Measurements from ENCODE around the gene MOGAT2. TPM values are rescaled to one million over a fixed set of nuclear protein-coding genes. Genes with fewer than 3 reads are reported as not detected.

MOGAT2 gene
- total RNA-seq, 1 donor from 2014 or later = 0.32 TPM

- DNase-seq (ENCODE audit: low spot score) = no peak
Measured at GRCh38 chr11:75776546-75776945, 58.9 kb downstream of the MOGAT2 start.

- no peak for DNase-seq (ENCODE audit: low spot score)
Measured at GRCh38 chr11:75777461-75778110, 59.9 kb downstream of the MOGAT2 start.

GRCh38 chr11:75778962-75779361 is 61.3 kb downstream of the MOGAT2 start:
- no peak for DNase-seq (ENCODE audit: low spot score)

GRCh38 chr11:75779960-75780359 is 62.3 kb downstream of the MOGAT2 start:
- DNase-seq (ENCODE audit: low spot score) = no peak

GRCh38 chr11:75780888-75781287 is 63.2 kb downstream of the MOGAT2 start:
- DNase-seq (ENCODE audit: low spot score) = no peak

GRCh38 chr11:75781296-75781695 is 63.7 kb downstream of the MOGAT2 start:
- DNase-seq (ENCODE audit: low spot score) = no peak

GRCh38 chr11:75781831-75782230 is 64.2 kb downstream of the MOGAT2 start:
- no peak for DNase-seq (ENCODE audit: low spot score)

Other genes starting within 250 kb of the MOGAT2 start
- 46.2 TPM for gene GDPD5, start 191.9 kb upstream of the MOGAT2 start, total RNA-seq
- 309 TPM for gene SERPINH1, start 155.6 kb upstream of the MOGAT2 start, total RNA-seq
- gene MAP6, start 48.8 kb upstream of the MOGAT2 start, total RNA-seq = 4.8 TPM
- 337 TPM for gene DGAT2, start 50.9 kb downstream of the MOGAT2 start, total RNA-seq
- 80.4 TPM for gene UVRAG, start 97.4 kb downstream of the MOGAT2 start, total RNA-seq

All from mesenteric fat pad (tissue), 1 donor.